ENCODE results near the gene AFF2.
"Not testable (repeated sequence)": the region's sequence is repeated elsewhere in the genome, so short reads cannot be mapped to it uniquely, and the experiment has no call there.

Gene AFF2

DNA sequence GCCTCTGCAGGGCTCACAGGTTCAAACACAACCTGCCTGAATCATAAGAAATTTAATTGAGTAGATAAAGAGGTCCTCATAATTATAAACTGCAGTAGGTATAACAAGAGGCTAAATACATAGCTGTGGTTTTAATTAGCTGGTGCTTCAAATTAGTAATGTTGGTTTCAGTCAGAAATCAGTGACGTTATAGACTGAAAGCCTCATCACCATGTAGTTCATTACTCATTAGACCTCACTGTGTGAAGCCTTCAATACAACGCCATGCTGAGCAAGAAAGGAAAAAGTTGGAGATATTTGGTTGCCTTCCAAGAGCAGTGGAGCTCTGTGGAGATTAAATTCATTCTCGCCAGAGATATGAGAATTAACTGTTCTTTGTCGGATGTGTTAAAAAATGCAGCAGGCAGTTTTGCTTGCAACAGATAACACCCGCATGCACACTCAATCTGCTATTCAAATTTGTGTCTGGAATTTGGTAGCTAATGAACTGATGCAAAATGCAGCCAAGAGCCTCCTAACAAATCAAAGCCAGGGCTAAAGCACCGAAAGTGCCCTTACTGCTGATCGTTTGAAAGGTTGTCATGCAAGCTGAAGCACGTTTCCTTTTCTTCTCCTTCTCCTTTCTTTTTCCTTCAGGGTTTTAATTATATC lies 148.9 kb downstream of the AFF2 start:
- no peak for DNase-seq

DNA sequence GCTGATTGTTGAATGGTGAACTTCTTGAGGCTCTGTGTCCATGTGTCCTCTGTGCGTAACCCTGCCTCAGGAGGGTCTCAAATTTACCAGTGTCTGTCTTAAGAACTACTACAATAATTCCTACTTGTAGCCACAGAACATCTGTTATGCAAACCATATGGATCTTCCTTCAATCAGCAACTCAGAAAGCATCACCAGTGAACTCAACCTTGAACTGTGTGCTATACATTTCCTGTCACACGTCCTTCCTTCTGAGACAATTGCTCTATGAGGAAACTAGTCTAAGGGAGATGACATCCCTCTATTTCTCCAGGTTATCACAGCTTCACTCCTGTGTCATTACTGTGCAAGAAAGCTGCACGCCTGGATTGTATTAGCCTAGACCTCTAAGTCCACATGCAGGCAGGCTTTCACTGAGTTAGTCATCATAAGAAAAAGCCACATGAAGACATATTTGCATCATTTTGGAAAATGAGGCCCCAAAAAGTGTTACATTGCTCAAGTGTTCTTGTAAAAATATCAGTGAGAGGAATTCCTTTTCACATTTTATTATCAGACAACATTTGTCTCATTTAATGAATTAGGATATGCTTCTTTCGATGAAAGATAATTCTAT lies 157.8 kb downstream of the AFF2 start:
- no peak for DNase-seq

DNA sequence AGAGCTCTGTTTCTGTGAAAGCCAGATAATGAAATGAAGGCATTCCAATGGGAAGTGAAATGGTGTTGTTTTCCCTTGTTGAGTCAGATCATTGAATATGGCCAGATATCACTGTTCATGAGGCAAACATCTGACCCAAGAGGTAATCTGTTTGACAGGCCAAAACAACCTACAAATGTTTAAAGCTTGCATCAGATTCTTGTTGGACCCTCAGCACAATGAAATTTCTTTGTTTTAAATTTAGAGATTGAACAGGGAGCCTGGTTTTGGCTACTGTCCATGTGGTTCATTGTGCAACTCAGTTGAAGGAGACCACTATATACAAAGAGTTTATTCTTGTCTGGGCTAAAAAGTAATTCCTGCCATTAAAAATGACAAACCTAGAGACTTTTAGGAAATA lies 159.1 kb downstream of the AFF2 start:
- no peak for DNase-seq

DNA sequence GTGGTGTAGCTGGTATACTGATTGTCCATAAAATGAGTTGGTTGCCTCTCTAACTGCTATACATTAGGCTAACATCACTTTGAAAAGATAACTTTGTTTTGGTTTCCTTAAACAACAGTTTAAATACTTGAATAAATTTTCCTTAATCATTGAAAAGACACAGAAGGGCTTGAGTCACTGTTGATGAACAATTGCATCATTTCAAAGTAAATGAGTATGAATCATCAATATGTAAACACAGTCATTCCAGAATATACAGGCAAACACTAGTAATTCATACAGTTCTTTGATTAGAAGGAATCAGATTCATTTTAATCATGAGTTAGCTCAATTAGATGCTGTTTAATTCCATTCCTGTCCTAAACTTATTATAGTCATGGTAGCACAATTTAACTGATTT lies 160.6 kb downstream of the AFF2 start:
- DNase-seq = no peak

DNA sequence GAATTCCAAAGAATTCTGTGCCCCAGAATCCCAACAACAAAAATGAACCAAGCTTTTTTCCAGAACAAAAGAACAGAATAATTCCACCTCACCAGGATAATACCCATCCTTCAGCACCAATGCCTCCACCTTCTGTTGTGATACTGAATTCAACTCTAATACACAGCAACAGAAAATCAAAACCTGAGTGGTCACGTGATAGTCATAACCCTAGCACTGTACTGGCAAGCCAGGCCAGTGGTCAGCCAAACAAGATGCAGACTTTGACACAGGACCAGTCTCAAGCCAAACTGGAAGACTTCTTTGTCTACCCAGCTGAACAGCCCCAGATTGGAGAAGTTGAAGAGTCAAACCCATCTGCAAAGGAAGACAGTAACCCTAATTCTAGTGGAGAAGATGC lies 161.6 kb downstream of the AFF2 start:
- no peak for DNase-seq

DNA sequence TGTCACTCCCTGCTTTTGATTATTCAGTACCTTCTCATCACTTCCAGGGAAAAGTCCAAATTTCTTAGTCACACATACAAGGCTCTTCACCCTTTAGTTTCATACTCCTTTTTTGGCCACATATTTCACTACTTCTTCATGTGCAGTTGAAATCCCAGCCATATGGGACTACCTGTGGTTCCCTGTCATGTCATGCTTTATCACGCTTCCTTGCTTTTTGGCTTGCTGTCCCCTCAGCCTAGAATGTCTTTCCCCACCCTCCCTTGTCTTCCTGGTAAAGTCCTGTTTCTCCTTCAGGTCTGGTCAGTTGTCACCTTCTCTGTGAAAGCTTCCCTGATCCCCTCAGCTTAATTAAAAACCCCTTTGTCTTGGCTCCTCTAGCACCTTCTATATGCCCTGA lies 163.8 kb downstream of the AFF2 start:
- no peak for DNase-seq

DNA sequence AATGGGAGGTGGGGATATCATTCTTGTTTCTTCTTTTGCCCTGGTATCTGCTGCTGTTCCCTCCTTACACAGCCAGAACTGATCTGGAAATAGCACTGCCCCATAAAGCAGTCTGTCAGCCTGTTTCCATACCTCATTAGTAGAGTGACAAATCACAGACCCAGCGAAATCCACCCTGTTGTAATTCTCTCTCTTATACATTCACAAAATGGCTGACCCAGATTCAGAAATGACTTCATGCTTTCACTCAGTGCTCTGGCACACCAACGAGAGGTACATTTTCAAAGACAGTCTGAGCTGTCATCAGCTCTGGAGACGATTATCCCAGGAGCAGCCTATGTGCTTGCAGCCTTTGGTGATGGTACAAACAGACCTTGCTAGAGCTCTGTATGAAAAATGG lies 164.6 kb downstream of the AFF2 start:
- no peak for DNase-seq

DNA sequence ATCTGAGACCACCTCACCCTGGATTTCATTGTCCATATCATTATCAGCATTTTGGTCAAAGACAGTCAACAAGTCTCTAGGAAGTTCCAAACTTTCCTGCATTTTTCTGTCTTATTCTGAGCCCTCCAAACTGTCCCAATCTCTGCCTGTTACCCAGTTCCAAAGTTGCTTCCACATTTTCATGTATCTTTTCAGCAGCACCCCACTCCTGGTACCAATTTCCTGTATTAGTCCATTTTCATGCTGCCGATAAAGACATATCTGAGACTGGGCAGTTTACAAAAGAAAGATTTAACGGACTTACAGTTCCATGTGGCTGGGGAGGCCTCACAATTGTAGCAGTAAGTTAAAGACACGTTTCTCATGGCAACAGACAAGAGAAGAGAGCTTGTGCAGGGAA lies 168.8 kb downstream of the AFF2 start:
- DNase-seq = not testable (repeated sequence)

DNA sequence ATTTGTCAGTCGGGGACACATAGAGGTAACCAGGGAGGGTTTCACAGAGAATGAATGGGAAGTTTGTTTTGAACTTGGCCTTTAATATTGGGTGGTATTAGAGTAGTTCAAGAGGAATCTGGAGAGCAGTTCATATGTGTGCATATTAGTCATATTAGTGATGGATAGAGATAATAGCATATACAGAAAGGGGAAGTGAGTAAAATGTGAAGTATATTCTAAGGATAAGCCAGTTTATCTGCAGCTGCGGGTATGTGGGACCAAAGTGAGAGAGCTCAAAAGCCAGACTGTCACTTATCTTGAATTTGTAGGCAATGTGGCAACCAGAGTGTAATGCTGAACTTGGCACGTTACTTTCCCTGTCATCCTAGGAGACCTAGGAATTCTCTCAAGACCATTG lies 169.9 kb downstream of the AFF2 start:
- no peak for DNase-seq

DNA sequence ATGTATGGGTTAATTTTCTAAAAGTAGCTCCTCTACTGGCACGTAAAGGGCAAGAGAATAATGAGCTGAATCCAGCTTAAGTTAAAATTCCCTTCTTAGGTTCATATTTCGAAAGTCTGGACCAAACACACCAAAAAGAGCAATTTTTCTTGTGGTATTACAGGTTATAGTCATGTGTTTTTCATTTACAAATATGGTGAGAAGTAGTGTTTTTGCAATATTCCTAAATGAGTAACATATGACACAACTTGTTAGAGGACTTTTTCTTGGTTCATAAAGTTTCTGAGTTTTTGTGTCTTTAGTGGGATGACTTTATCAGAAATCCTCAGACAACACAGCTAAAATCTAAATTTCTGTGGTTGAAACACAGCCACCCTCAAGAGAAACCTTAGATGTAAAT lies 172.1 kb downstream of the AFF2 start:
- no peak for DNase-seq

DNA sequence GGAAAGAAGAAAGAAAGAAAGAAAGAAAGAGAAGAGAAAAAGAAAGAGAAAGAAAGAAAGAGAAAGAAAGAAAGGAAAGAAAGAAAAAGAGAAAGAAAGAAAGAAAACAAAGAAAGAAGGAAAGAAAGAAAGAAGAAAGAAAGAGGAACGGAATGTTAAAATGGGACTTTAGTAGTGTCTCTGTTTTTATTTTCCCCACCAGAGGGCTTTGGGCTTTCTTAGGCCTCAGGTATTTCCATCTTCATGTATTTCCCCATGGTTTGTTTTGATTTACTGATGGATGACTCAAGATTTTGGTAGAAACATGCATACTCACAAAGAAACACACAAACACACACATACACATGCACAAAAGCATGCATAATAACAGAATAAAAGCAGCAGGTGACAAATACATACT lies 181.2 kb downstream of the AFF2 start:
- no peak for DNase-seq

DNA sequence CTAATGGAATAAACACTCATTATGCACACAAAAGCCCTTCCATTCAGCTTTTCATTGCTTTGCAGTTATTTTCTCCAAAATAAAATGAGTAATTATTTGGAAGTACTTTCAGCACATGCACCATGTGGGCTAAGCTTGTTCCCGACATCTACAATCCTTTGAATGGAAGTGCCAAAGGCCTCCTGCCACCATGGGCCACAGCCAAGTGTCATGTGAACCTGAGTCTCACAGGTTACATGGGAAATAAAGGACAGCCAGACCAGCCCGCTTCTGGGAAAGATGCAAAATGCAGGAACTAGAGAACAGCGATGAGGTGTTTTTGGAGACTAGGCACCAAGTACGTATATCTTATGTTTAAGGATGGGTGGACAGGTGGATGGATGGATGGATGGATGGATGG lies 181.8 kb downstream of the AFF2 start:
- DNase-seq = no peak

DNA sequence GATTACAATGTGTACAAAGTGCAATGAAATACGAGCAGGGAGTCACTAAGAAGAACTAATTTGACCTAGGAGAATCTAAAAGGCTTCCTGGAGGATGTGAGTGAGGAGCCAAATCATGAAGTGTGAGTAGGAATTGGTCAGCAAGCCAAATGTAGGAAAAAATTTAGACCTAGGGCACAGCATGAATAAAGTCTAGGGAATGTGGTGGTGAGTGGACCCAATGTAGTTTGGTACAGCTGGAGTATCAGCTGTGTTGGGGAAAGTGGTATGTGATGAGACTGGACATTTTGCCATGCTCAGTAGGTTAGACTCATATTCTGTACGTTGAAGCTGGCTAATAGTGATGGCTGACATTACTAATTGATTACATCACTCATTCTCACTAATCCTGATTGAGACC lies 191.0 kb downstream of the AFF2 start:
- no peak for DNase-seq

DNA sequence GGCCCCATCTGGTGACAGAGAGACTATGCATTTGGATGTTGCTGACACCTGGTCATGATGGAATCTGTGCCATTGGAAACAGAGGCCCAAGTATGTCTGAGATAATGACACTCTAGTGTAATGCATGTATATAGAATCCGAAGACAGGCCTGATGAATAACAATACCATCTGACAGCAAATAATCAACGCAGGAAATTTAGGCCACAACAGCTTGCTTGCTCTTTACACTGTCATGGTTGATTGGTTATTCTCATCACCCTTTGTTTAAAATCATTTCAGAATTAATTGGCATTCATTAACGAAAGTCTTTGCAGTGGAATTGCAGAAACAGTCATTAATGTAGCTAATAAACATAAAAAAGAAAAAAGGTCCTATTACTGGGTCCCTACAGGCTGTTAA lies 194.8 kb downstream of the AFF2 start:
- DNase-seq = no peak

DNA sequence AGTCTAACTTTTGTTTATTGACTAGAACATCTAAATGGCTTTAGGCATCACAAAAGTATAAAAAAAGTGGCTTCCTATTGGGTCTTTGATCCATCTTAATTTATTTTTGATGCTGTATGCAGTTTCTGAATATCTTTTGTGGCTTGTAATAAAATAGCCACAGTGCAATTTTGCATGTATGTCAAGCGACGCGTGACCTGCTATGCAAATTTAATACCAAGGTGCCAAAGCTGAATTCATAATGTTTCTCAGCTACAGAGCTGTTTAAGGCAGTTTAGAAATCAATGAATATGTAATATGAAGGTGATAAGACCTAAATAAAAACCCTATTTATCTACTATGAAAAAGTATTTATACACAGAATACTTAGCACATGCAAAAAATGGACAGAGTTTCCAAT lies 197.8 kb downstream of the AFF2 start:
- no peak for DNase-seq

DNA sequence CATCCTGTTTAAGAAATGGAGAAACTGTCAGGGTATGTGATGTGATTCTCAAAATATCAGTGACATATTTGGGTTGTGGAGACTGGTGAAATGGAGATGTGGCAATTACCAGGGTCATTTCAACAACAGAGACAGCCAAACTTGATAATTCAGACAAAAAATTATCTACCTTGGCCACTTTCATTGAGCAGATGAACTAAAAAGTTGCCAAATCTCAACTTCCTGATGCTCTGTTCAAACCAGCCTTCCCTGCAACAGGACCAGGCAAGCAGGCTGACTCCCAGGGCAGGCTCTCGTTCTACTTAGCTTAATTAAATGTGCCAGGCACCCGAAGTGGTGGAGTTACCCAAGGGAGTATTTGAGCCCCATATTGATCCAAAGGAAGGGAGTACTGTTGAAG lies 199.6 kb downstream of the AFF2 start:
- DNase-seq = no peak

DNA sequence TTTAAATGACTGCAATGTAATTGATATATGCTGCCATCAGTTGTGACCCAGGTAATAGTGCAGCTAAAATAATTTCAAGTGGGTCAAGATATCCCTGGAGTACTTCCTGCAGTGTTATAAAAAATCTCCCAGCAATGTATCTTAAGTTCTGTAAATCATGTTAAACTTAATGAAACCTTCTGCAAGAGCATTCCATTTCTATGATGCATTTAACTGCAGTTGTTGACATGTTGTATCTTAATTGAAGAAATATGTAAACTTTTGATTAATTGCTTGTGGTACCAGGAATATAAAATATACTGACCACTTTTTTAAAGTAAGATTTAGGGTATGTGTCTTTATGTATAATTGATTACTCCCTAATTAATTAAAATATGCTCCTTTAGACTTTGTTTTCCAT lies 213.6 kb downstream of the AFF2 start:
- no peak for DNase-seq

DNA sequence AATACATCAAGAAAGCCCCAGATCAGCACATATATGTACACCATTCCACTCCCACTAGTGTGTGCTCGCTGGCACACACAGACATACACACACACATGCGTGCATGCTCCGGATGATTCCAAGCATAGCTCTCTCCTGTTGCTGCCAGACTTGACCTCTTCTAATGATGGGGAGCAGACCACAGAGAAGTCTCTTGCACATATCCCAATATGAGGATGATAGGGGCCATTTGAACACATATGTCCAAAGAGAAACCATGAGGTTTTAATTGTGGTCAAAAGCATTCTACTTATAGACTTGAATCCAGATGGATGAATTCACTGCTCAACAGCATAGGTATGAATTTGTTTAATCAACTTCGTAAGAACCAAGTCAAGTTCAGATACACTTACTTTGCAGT lies 214.9 kb downstream of the AFF2 start:
- DNase-seq = no peak

DNA sequence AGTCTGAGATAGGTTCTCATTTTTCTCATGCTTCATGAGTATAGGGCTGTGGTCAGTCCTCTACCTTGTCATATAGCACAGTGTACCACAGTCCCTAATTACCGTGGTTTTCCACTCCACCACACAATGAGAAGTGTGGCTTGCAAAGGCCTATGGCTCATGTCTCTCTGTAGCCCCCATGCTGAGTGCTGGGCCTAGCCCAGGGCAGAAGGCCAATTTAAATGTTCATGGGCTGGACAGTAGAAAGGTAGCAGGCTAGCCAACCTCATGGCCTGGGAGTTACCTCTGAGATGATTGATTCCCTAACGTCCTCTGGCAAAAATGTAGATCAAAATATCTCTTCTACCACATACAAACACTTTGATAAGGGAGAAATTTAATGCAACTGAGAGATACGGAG lies 222.5 kb downstream of the AFF2 start:
- no peak for DNase-seq

DNA sequence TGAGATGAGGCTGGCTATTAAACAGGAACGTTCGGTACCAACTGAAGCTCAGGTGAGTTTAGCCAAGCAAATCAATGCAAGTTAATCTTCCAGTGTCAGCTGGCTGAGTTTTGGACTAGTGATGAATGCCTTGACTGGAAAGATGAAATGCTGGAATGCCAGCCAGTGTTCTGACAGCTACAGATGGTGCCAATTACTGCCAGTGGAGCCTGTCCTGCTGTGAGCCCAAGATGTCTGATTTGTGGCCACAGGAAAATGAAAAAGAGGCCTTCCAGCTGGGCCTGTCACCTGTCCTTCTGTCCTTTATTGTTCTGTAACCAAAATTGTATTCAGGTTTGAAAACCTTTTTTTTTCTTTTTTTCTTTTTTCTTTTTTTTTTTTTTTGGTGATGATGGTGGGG lies 223.1 kb downstream of the AFF2 start:
- DNase-seq = no peak

DNA sequence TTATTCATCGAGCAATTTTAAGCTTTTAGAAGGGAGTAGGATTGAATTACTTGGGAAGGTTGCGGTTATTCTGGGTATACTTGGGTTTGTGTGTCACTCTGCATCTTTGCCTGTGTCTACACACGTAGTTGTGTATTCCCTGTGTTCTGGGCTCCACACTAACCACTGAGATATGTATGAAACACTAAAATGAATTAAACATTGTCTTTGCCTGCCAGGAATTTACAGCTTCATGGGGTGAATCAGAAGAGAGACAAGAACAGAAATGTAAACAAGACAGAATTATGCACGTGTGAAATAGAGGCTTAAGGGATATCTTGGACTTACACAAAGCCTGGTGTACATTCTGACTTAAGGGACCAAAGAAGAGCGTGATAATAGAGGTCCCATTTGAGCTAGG lies 228.5 kb downstream of the AFF2 start:
- no peak for DNase-seq

DNA sequence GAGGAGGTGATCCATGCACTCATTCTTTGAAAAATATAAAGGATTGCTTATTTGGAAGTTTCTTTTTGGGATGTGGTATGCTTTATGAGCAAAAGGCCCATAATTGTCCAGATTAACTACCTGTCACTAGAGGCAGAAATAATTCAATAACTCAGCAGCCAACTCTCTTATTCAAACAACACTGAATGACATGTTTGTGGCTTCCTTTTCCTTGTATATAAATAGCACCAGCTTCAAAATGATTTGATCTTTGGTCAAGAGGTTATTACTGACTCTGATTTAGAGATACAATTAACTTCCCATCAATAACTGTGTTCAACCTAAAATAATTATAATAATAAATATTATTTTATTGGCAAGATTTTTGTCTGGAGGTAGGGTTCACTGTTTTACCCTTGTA lies 232.3 kb downstream of the AFF2 start:
- DNase-seq = no peak

DNA sequence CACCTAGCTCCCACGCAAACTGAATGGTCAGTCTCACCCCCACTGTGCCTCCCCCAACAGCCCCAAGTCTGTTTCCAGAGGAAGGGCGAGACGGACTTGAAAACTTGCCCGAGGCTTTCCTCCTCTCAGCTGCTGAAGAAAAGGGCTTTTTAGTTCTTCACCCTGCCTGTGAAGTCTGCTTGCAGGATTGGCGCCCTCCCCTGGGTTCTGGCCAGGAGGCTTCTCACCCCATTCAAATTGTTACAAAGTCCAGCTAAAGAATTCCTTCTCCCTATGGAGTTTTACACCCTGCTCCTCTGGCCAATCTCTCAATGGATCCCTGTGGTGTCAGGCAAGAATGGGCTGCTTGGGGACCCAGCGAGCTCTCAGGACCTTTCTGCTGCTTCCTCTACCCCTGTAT lies 241.0 kb downstream of the AFF2 start:
- no peak for DNase-seq

DNA sequence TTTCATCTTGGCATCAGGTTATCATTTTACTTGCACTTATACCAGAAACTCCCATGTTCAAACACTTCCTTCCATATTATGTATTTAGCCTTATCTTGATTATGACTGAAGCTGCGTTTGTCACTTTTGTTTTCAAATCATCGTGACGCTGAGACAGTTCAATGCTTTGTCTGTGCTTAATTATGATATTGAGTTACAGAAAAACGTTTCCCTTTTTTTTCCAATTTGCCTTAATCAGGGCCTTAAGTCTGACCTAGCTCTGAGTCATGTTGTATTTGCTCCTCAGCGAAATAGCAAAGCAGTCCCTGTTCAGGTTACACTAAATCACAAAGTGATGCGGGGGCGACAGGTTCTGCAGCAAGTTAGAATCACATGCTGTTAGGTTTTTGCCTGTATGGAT lies 254.7 kb downstream of the AFF2 start:
- DNase-seq = no peak

DNA sequence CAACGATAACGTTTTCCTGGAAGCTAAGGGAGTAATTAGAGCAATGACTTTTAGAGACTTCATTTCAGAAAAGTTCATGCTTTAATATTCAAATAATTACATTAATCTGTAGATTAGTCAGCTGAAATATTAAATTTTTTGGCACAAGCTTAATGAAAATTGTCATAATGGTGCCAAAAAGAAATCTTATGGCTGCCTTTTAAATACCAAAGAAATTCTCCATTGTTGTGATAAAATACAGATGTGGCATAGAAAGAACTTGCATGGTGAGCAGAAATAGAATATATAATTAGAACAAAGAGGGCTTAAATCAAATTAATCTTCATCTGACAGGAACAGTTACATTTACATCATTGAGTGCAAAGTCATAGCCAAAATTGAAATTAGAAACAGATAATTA lies 263.5 kb downstream of the AFF2 start:
- no peak for DNase-seq

DNA sequence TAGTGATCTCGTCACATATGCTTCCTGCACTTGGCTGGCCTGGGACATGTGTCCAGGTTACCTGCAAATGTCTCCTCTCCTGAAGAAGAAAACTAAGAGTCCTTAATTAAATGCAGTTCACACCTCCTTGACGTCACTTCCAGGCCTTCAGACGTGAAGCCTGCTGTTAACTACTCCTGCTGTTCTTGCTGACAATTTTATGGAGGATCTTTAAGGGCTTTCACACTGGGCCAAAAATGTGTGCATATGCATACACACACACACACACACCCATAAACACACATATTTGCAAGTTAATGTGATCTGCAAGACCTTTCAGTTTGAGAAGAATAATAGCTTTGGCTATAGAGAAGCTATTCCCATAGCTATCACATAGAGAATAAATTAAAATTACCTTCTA lies 267.9 kb downstream of the AFF2 start:
- no peak for DNase-seq
